ENCODE data around the gene MACROD2. TPM values are rescaled to one million over a fixed set of nuclear protein-coding genes. Genes with fewer than 3 reads are reported as not detected.
A peak's percentile ranks its signal among the peaks of the same experiment; 100 is the strongest.

The MACROD2 gene
- total RNA-seq, 1 donor from 2014 or later = not detected

GRCh38 chr20:15886250-15886649 lies 1890.9 kb downstream of the MACROD2 start:
- Mint-ChIP-seq H3K4me3 (ENCODE audit: low read depth) (no peak overlapping the region), H3K36me3 (ENCODE audit: low read depth) (no peaks in the 10 kb centered on the region), H3K27ac (no peak overlapping the region), H3K9me3 (peaks cover 8% of the 10 kb centered on the region), H3K4me1 (ENCODE audit: low read depth) (no peaks in the 10 kb centered on the region), H3K27me3 (ENCODE audit: low read depth) (peaks cover under 1% of the 10 kb centered on the region)
- intact Hi-C loops (cut with micrococcal nuclease) = no loop called here
- DNase-seq (ENCODE audit: low spot score) = no peak

GRCh38 chr20:15887387-15887786 lies 1892.1 kb downstream of the MACROD2 start:
- no peak overlapping the region for H3K27ac Mint-ChIP-seq
- intact Hi-C loops (cut with micrococcal nuclease) = no loop called here
- peaks cover 3% of the 10 kb centered on the region for H3K27me3 Mint-ChIP-seq (ENCODE audit: low read depth)
- H3K9me3 Mint-ChIP-seq = peaks cover 3% of the 10 kb centered on the region
- no peaks in the 10 kb centered on the region for H3K36me3 Mint-ChIP-seq (ENCODE audit: low read depth)
- no peak for DNase-seq (ENCODE audit: low spot score)
- H3K4me3 Mint-ChIP-seq (ENCODE audit: low read depth) = no peak overlapping the region
- H3K4me1 Mint-ChIP-seq (ENCODE audit: low read depth) = no peaks in the 10 kb centered on the region

- Mint-ChIP-seq H3K9me3 (peaks cover 7% of the 10 kb centered on the region), H3K4me3 (ENCODE audit: low read depth) (no peak overlapping the region), H3K27ac (no peak overlapping the region), H3K36me3 (ENCODE audit: low read depth) (no peaks in the 10 kb centered on the region), H3K27me3 (ENCODE audit: low read depth) (peaks cover 8% of the 10 kb centered on the region), H3K4me1 (ENCODE audit: low read depth) (no peaks in the 10 kb centered on the region)
- intact Hi-C loops (cut with micrococcal nuclease) = no loop called here
- no peak for DNase-seq (ENCODE audit: low spot score)
These were observed 1893.7 kb downstream of the MACROD2 start for GRCh38 chr20:15889061-15889460.

- H3K4me1 Mint-ChIP-seq (ENCODE audit: low read depth) = no peaks in the 10 kb centered on the region
- H3K27me3 Mint-ChIP-seq (ENCODE audit: low read depth) = peaks cover 8% of the 10 kb centered on the region
- intact Hi-C loops (cut with micrococcal nuclease) = no loop called here
- no peak for DNase-seq (ENCODE audit: low spot score)
- H3K27ac Mint-ChIP-seq = no peak overlapping the region
- H3K9me3 Mint-ChIP-seq = peaks cover 7% of the 10 kb centered on the region
- no peak overlapping the region for H3K4me3 Mint-ChIP-seq (ENCODE audit: low read depth)
- H3K36me3 Mint-ChIP-seq (ENCODE audit: low read depth) = no peaks in the 10 kb centered on the region
These were observed 1894.4 kb downstream of the MACROD2 start for GRCh38 chr20:15889514-15890256.

GRCh38 chr20:15890407-15890982 lies 1895.2 kb downstream of the MACROD2 start:
- Mint-ChIP-seq H3K9me3 (peaks cover 13% of the 10 kb centered on the region), H3K36me3 (ENCODE audit: low read depth) (no peaks in the 10 kb centered on the region), H3K4me1 (ENCODE audit: low read depth) (peaks cover 3% of the 10 kb centered on the region), H3K4me3 (ENCODE audit: low read depth) (no peak overlapping the region), H3K27me3 (ENCODE audit: low read depth) (peaks cover 8% of the 10 kb centered on the region), H3K27ac (no peak overlapping the region)
- no peak for DNase-seq (ENCODE audit: low spot score)
- intact Hi-C loops (cut with micrococcal nuclease) = no loop called here

GRCh38 chr20:15895126-15895525 lies 1899.8 kb downstream of the MACROD2 start:
- Mint-ChIP-seq H3K27me3 (ENCODE audit: low read depth) (peaks cover 8% of the 10 kb centered on the region), H3K36me3 (ENCODE audit: low read depth) (no peaks in the 10 kb centered on the region), H3K9me3 (peaks cover 22% of the 10 kb centered on the region), H3K4me3 (ENCODE audit: low read depth) (no peak overlapping the region), H3K27ac (no peak overlapping the region), H3K4me1 (ENCODE audit: low read depth) (peaks cover 10% of the 10 kb centered on the region)
- no peak for DNase-seq (ENCODE audit: low spot score)
- intact Hi-C loops (cut with micrococcal nuclease) = no loop called here

GRCh38 chr20:15895560-15896084 lies 1900.3 kb downstream of the MACROD2 start:
- Mint-ChIP-seq H3K27me3 (ENCODE audit: low read depth) (peaks cover 8% of the 10 kb centered on the region), H3K9me3 (peaks cover 22% of the 10 kb centered on the region), H3K4me1 (ENCODE audit: low read depth) (peaks cover 10% of the 10 kb centered on the region), H3K4me3 (ENCODE audit: low read depth) (no peak overlapping the region), H3K27ac (no peak overlapping the region), H3K36me3 (ENCODE audit: low read depth) (no peaks in the 10 kb centered on the region)
- DNase-seq (ENCODE audit: low spot score) = peak; percentile 9
- intact Hi-C loops (cut with micrococcal nuclease) = no loop called here

GRCh38 chr20:15899967-15900366 lies 1904.7 kb downstream of the MACROD2 start:
- peaks cover 28% of the 10 kb centered on the region for H3K9me3 Mint-ChIP-seq
- intact Hi-C loops (cut with micrococcal nuclease) = no loop called here
- H3K4me3 Mint-ChIP-seq (ENCODE audit: low read depth) = no peak overlapping the region
- H3K4me1 Mint-ChIP-seq (ENCODE audit: low read depth) = peaks cover 10% of the 10 kb centered on the region
- H3K27ac Mint-ChIP-seq = no peak overlapping the region
- no peaks in the 10 kb centered on the region for H3K36me3 Mint-ChIP-seq (ENCODE audit: low read depth)
- H3K27me3 Mint-ChIP-seq (ENCODE audit: low read depth) = no peaks in the 10 kb centered on the region
- DNase-seq (ENCODE audit: low spot score) = no peak

- no peak for DNase-seq (ENCODE audit: low spot score)
- intact Hi-C loops (cut with micrococcal nuclease) = no loop called here
- no peak overlapping the region for H3K4me3 Mint-ChIP-seq (ENCODE audit: low read depth)
- H3K4me1 Mint-ChIP-seq (ENCODE audit: low read depth) = peaks cover 7% of the 10 kb centered on the region
- H3K27ac Mint-ChIP-seq = no peak overlapping the region
- H3K27me3 Mint-ChIP-seq (ENCODE audit: low read depth) = no peaks in the 10 kb centered on the region
- no peaks in the 10 kb centered on the region for H3K36me3 Mint-ChIP-seq (ENCODE audit: low read depth)
- peaks cover 24% of the 10 kb centered on the region for H3K9me3 Mint-ChIP-seq
These were observed 1905.1 kb downstream of the MACROD2 start for GRCh38 chr20:15900443-15900842.

- no peaks in the 10 kb centered on the region for H3K27me3 Mint-ChIP-seq (ENCODE audit: low read depth)
- H3K36me3 Mint-ChIP-seq (ENCODE audit: low read depth) = no peaks in the 10 kb centered on the region
- DNase-seq (ENCODE audit: low spot score) = no peak
- H3K4me1 Mint-ChIP-seq (ENCODE audit: low read depth) = no peaks in the 10 kb centered on the region
- no peak overlapping the region for H3K4me3 Mint-ChIP-seq (ENCODE audit: low read depth)
- no peak overlapping the region for H3K27ac Mint-ChIP-seq
- intact Hi-C loops (cut with micrococcal nuclease) = no loop called here
- peaks cover 13% of the 10 kb centered on the region for H3K9me3 Mint-ChIP-seq
These were observed 1907.2 kb downstream of the MACROD2 start for GRCh38 chr20:15902493-15902892.

GRCh38 chr20:15905661-15906060 lies 1910.3 kb downstream of the MACROD2 start:
- DNase-seq (ENCODE audit: low spot score) = no peak
- Mint-ChIP-seq H3K4me3 (ENCODE audit: low read depth) (no peak overlapping the region), H3K36me3 (ENCODE audit: low read depth) (no peaks in the 10 kb centered on the region), H3K9me3 (peaks cover 12% of the 10 kb centered on the region), H3K27me3 (ENCODE audit: low read depth) (no peaks in the 10 kb centered on the region), H3K27ac (no peak overlapping the region), H3K4me1 (ENCODE audit: low read depth) (no peaks in the 10 kb centered on the region)
- intact Hi-C loops (cut with micrococcal nuclease) = no loop called here

- Mint-ChIP-seq H3K36me3 (ENCODE audit: low read depth) (no peaks in the 10 kb centered on the region), H3K4me3 (ENCODE audit: low read depth) (no peak overlapping the region), H3K9me3 (peaks cover 12% of the 10 kb centered on the region), H3K27me3 (ENCODE audit: low read depth) (no peaks in the 10 kb centered on the region), H3K27ac (no peak overlapping the region), H3K4me1 (ENCODE audit: low read depth) (no peaks in the 10 kb centered on the region)
- DNase-seq (ENCODE audit: low spot score) = no peak
- intact Hi-C loops (cut with micrococcal nuclease) = no loop called here
These were observed 1914.7 kb downstream of the MACROD2 start for GRCh38 chr20:15909995-15910394.

GRCh38 chr20:15911581-15911980 lies 1916.3 kb downstream of the MACROD2 start:
- H3K4me1 Mint-ChIP-seq (ENCODE audit: low read depth) = no peaks in the 10 kb centered on the region
- H3K27ac Mint-ChIP-seq = no peak overlapping the region
- H3K9me3 Mint-ChIP-seq = peaks cover 12% of the 10 kb centered on the region
- no peak for DNase-seq (ENCODE audit: low spot score)
- H3K36me3 Mint-ChIP-seq (ENCODE audit: low read depth) = no peaks in the 10 kb centered on the region
- intact Hi-C loops (cut with micrococcal nuclease) = no loop called here
- no peak overlapping the region for H3K4me3 Mint-ChIP-seq (ENCODE audit: low read depth)
- H3K27me3 Mint-ChIP-seq (ENCODE audit: low read depth) = no peaks in the 10 kb centered on the region

Measured in activated T-helper 2 cell treated with anti-CD3 and anti-CD28 coated beads, Interferon-gamma antibody, Interleukin-2, Interleukin-4, amounts not matched to agents 10 μg/mL and 5 μg/mL and 100 μg/mL, durations not matched to agents 14 hours and 24 hours and 36 hours (primary cell).